A549 (cell line): Measurements from ENCODE around the gene MYO15A. TPM values are rescaled to one million over a fixed set of nuclear protein-coding genes. Genes with fewer than 3 reads are reported as not detected.

Source experiments
- ATAC-seq, 2 experiments: fragments of 200-7000 bp in 1 of 2; fragments of >200 bp in 1 of 2; cut with Nextera tagmentation in 1 of 2; cut with Tn5 transposase in 1 of 2; 3 replicates each; pipeline versions ENCODE4 v1.8.0 to v1.9.1; 2018 to 2020; ENCODE audit warnings: mild to moderate bottlenecking in 1 of 2, moderate library complexity in 1 of 2
- CTCF ChIA-PET: fragments of 300-600 bp; sonication (Branson Sonifier 250); formaldehyde crosslinking; extraction: SDS; loops from one replicate; lab custom pipeline; 2021; ENCODE audit warnings: antibody characterized with exemption, inconsistent platforms; lab: Yijun Ruan, JAX
- POLR2A ChIA-PET: fragments of 350-600 bp; formaldehyde crosslinking; extraction: SDS; loops from one replicate; lab custom pipeline; 2021; ENCODE audit warnings: antibody characterized with exemption, inconsistent platforms; lab: Yijun Ruan, JAX
- DNase-seq, 2 experiments: peaks; one replicate each; pipeline versions ENCODE4 v3.0.0 to v3.0.0-alpha.2; 2011 to 2016; ENCODE audit warnings: low read depth in 1 of 2, low spot score in 1 of 2
- FAIRE-seq: peaks from 2 replicates; lab custom pipeline; 2011; peaks lifted over from hg19 to GRCh38; lab: Jason Lieb, UNC
- H3K27ac ChIP-seq, 2 experiments: fragments of >200 bp; sonication (Bioruptor Twin); formaldehyde crosslinking; 3 replicates each; pipeline ENCODE4 v1.5.1; 2016 to 2017
- H3K4me1 ChIP-seq: fragments of >200 bp; sonication (Bioruptor Twin); formaldehyde crosslinking; 3 replicates; pipeline ENCODE4 v1.6.1; 2016
- H3K4me2 ChIP-seq: fragments of >200 bp; sonication (Bioruptor Twin); formaldehyde crosslinking; 3 replicates; pipeline ENCODE4 v1.6.1; 2016
- H3K4me3 ChIP-seq: fragments of >200 bp; sonication (Bioruptor Twin); formaldehyde crosslinking; 3 replicates; pipeline ENCODE4 v1.5.1; 2016
- H3K9me3 ChIP-seq: fragments of >200 bp; sonication (Bioruptor Twin); formaldehyde crosslinking; 3 replicates; pipeline ENCODE4 v1.6.1; 2016
- BCL3 ChIP-seq: fragments of >200 bp; sonication (Bioruptor Twin); formaldehyde crosslinking; IDR thresholded peaks from 3 replicates; pipeline ENCODE4 v1.6.1; 2016
- CBX8 ChIP-seq: fragments of 200-600 bp; sonication (generic); IDR thresholded peaks from 2 replicates; pipeline ENCODE4 v1.6.1; 2016
- CHD2 ChIP-seq: fragments of 150-350 bp; IDR thresholded peaks from 2 replicates; pipeline ENCODE4 v1.6.1; 2014; ENCODE audit warnings: low read length; ENCODE audit not compliant: partially characterized antibody
- E2F6 ChIP-seq: IDR thresholded peaks from 2 replicates; pipeline ENCODE4 v1.6.1; 2012; ENCODE audit warnings: low read depth, borderline replicate concordance
- EHMT2 ChIP-seq: fragments of 200-600 bp; sonication (generic); IDR thresholded peaks from 2 replicates; pipeline ENCODE4 v1.6.1; 2016; ENCODE audit warnings: antibody characterized with exemption, low read depth, mild to moderate bottlenecking, moderate library complexity
- EP300 ChIP-seq, 2 experiments: fragments of >200 bp; sonication (Bioruptor Twin); formaldehyde crosslinking; IDR thresholded peaks; 2 replicates in 1 of 2; 3 replicates in 1 of 2; pipeline ENCODE4 v1.6.1; 2016 to 2017
- FOSB ChIP-seq: fragments of 250-450 bp; sonication (Bioruptor Pico); IDR thresholded peaks from 2 replicates; pipeline ENCODE4 v1.5.0; 2020; ENCODE audit warnings: mild to moderate bottlenecking, moderate library complexity
- FOSL2 ChIP-seq, 2 experiments: fragments of 450-650 bp in 1 of 2; fragments of >200 bp in 1 of 2; sonication (Bioruptor Twin) in 1 of 2; formaldehyde crosslinking; IDR thresholded peaks; 2 replicates each; pipeline versions ENCODE4 v1.5.0 to v1.6.1; 2016 to 2020; ENCODE audit warnings: mild to moderate bottlenecking in 1 of 2, moderate library complexity in 1 of 2
- FOXS1 ChIP-seq: fragments of 250-450 bp; sonication (Bioruptor Pico); IDR thresholded peaks from 2 replicates; pipeline ENCODE4 v1.5.0; 2020; ENCODE audit warnings: mild to moderate bottlenecking, moderate library complexity
- HES2 ChIP-seq: fragments of >200 bp; sonication (Bioruptor Twin); formaldehyde crosslinking; IDR thresholded peaks from 2 replicates; pipeline ENCODE4 v1.6.1; 2016
- JUNB ChIP-seq: fragments of >200 bp; sonication (Bioruptor Twin); formaldehyde crosslinking; IDR thresholded peaks from 2 replicates; pipeline ENCODE4 v1.6.1; 2016
- MAFK ChIP-seq: fragments of 450-650 bp; IDR thresholded peaks from 2 replicates; pipeline ENCODE4 v1.6.1; 2014; ENCODE audit not compliant: partially characterized antibody
- MYC ChIP-seq: IDR thresholded peaks from 2 replicates; pipeline ENCODE4 v1.6.1; 2012; ENCODE audit warnings: mild to moderate bottlenecking, inconsistent platforms, low read length, improper control_type of control experiment, borderline replicate concordance
- NR3C1 ChIP-seq: fragments of >200 bp; sonication (Bioruptor Twin); formaldehyde crosslinking; IDR thresholded peaks from 3 replicates; pipeline ENCODE4 v1.6.1; 2017
- PHF8 ChIP-seq: fragments of 200-600 bp; sonication (generic); IDR thresholded peaks from 2 replicates; pipeline ENCODE4 v1.6.1; 2016; ENCODE audit warnings: low read depth, mild to moderate bottlenecking, antibody characterized with exemption, moderate library complexity, borderline replicate concordance
- RAD21 ChIP-seq, 2 experiments: fragments of >200 bp in 1 of 2; sonication (Bioruptor Twin) in 1 of 2; formaldehyde crosslinking in 1 of 2; IDR thresholded peaks in 1 of 2; conservative IDR thresholded peaks in 1 of 2; 2 replicates in 1 of 2; 3 replicates in 1 of 2; pipeline ENCODE4 v1.6.1; 2012 to 2018; ENCODE audit warnings: inconsistent platforms in 1 of 2
- RNF2 ChIP-seq: fragments of 200-600 bp; sonication (generic); IDR thresholded peaks from 2 replicates; pipeline ENCODE4 v1.6.1; 2016; ENCODE audit warnings: low read depth, mild to moderate bottlenecking, antibody characterized with exemption, moderate library complexity, borderline replicate concordance
- TFCP2L1 ChIP-seq: fragments of 250-450 bp; sonication (Bioruptor Pico); IDR thresholded peaks from 2 replicates; pipeline ENCODE4 v1.5.0; 2021; ENCODE audit warnings: mild to moderate bottlenecking
- ZC3H11A ChIP-seq: fragments of 450-650 bp; IDR thresholded peaks from 2 replicates; pipeline ENCODE4 v1.6.1; 2014; ENCODE audit warnings: antibody characterized with exemption, mild to moderate bottlenecking
- ZFP36 ChIP-seq: fragments of 450-650 bp; IDR thresholded peaks from 2 replicates; pipeline ENCODE4 v1.6.1; 2014; ENCODE audit warnings: borderline replicate concordance; ENCODE audit not compliant: partially characterized antibody
- ZSCAN20 ChIP-seq: fragments of 250-450 bp; sonication (Bioruptor Pico); IDR thresholded peaks from 2 replicates; pipeline ENCODE4 v1.8.0; 2022; ENCODE audit warnings: mild to moderate bottlenecking, moderate library complexity
- WGBS: methylation state at CpG from one replicate; pipeline ENCODE4 v1.1.6; 2017; ENCODE audit errors: missing lambda C conversion rate; 5-methylcytosine and 5-hydroxymethylcytosine counted together
- polyA plus RNA-seq, 4 experiments: library from polyadenylated mRNA; depleted of rRNA in 3 of 4; stranded (reverse); fragments of >200 nt; fragmentation: RNase III in 1 of 4; extraction: RNeasy Plus Mini Kit Qiagen cat#74134 plus additional on column Dnase treatment in 1 of 4; gene quantifications; 2 replicates in 3 of 4; 3 replicates in 1 of 4; pipeline ENCODE4 v1.2.3, GENCODE V29; 2011 to 2017

The MYO15A gene
- polyA plus RNA-seq, 2 of the 4 experiments (the other 2 are of a cell fraction) = 0.22 to 0.26 TPM

- H3K9me3 ChIP-seq = peaks cover 3% of the 10 kb centered on the region; the same call in 2 of the 3 replicates
- no peak for TF ChIP-seq CBX8
- no peak for TF ChIP-seq ZC3H11A
- TF ChIP-seq EP300 (IDR thresholded peaks at IDR 0.05) = no peak
- TF ChIP-seq RNF2 = no peak
- no peak for TF ChIP-seq FOSB (CRISPR knock-in tag)
- TF ChIP-seq EHMT2 = no peak
- TF ChIP-seq NR3C1 = no peak
- TF ChIP-seq FOSL2 (IDR thresholded peaks at IDR 0.05) = no peak
- TF ChIP-seq FOSL2 (CRISPR knock-in tag; IDR thresholded peaks at IDR 0.05) = no peak
- no peak for TF ChIP-seq E2F6
- TF ChIP-seq RAD21 (conservative IDR thresholded peaks at IDR 0.05 in 1 of 2, IDR thresholded peaks at IDR 0.05 in 1 of 2) = no peak
- no peak for TF ChIP-seq MYC
- no peak for TF ChIP-seq BCL3
- TF ChIP-seq MAFK = no peak
- TF ChIP-seq JUNB = no peak
- no peak for TF ChIP-seq ZSCAN20 (CRISPR knock-in tag)
- no peak for TF ChIP-seq HES2
- CTCF ChIA-PET = no interaction called here
- no peak overlapping the region for H3K4me3 ChIP-seq
- ATAC-seq (no peak), DNase-seq (no peak), FAIRE-seq (no peak)
- POLR2A ChIA-PET = no interaction called here
- no peak overlapping the region for H3K4me2 ChIP-seq
- H3K27ac ChIP-seq = no peak overlapping the region
- H3K4me1 ChIP-seq = no peaks in the 10 kb centered on the region
- WGBS = 58% methylated on average over 5 of the region's 5 CpGs
Measured at GRCh38 chr17:18116078-18116477, 7.5 kb downstream of the MYO15A start.

GRCh38 chr17:18117533-18117932 lies 9.0 kb downstream of the MYO15A start:
- TF ChIP-seq MAFK (no peak), EP300 (IDR thresholded peaks at IDR 0.05) (no peak), E2F6 (no peak), ZFP36 (no peak), FOSB (CRISPR knock-in tag) (no peak), CHD2 (no peak), FOXS1 (CRISPR knock-in tag) (no peak), TFCP2L1 (CRISPR knock-in tag) (no peak), PHF8 (no peak)
- 84% methylated on average over 1 of the region's 1 CpG for WGBS
- FAIRE-seq = no peak
- 0 out of 6 replicates have a peak, but pooled peaks of 1 of the 2 experiments have one; percentile 18 for ATAC-seq
- no peak overlapping the region for H3K4me3 ChIP-seq
- H3K9me3 ChIP-seq = peaks cover 3% of the 10 kb centered on the region; the same call in 2 of the 3 replicates
- POLR2A ChIA-PET = no interaction called here
- DNase-seq = no peak
- no peak overlapping the region for H3K27ac ChIP-seq
- H3K4me2 ChIP-seq = no peak overlapping the region
- CTCF ChIA-PET = interaction anchor here (1.3 to 1.4 kb wide), 3 partner anchors 10 to 25 kb away, joined by 4 to 6 read pairs (median 5); no protein-coding TSS in a partner anchor
- H3K4me1 ChIP-seq = no peaks in the 10 kb centered on the region
